GM23338 (cell line): ENCODE measurements around the gene MYH10. TPM values are rescaled to one million over a fixed set of nuclear protein-coding genes. Genes with fewer than 3 reads are reported as not detected.

Source experiments
- ATAC-seq: fragments of 200-7000 bp; cut with Tn5 transposase; 3 replicates; pipeline ENCODE4 v1.9.1; 2020
- DNase-seq: peaks from one replicate; pipeline ENCODE4 v3.0.0-alpha.2; 2015; ENCODE audit warnings: low spot score
- H2AFZ ChIP-seq: fragments of 200-600 bp; sonication (generic); 2 replicates; pipeline ENCODE4 v1.8.0; 2016; ENCODE audit warnings: antibody characterized with exemption, mild to moderate bottlenecking, moderate library complexity
- H3F3A ChIP-seq: fragments of 200-600 bp; sonication (generic); replicated peaks from 2 replicates; pipeline ENCODE4 v1.8.0; 2017; ENCODE audit warnings: antibody characterized with exemption, mixed run types, low read depth
- H3K27ac ChIP-seq: fragments of 200-600 bp; sonication (generic); 2 replicates; pipeline ENCODE4 v1.6.1; 2016; ENCODE audit warnings: low read depth
- H3K27me3 ChIP-seq: fragments of 200-600 bp; sonication (generic); 2 replicates; pipeline ENCODE4 v1.8.0; 2016; ENCODE audit warnings: mild to moderate bottlenecking, mixed run types, moderate library complexity; ENCODE audit not compliant: insufficient read depth
- H3K36me3 ChIP-seq: fragments of 200-600 bp; sonication (generic); 2 replicates; pipeline ENCODE4 v1.8.0; 2016; ENCODE audit warnings: mild to moderate bottlenecking; ENCODE audit not compliant: insufficient read depth
- H3K4me1 ChIP-seq: fragments of 200-600 bp; sonication (generic); 2 replicates; pipeline ENCODE4 v1.8.0; 2016; ENCODE audit warnings: mild to moderate bottlenecking, moderate library complexity; ENCODE audit not compliant: insufficient read depth
- H3K4me2 ChIP-seq: fragments of 200-600 bp; sonication (generic); 2 replicates; pipeline ENCODE4 v1.7.1; 2017; ENCODE audit warnings: mixed run types
- H3K4me3 ChIP-seq: fragments of 200-600 bp; sonication (generic); 2 replicates; pipeline ENCODE4 v1.6.1; 2016; ENCODE audit warnings: mixed run types
- H3K79me2 ChIP-seq: fragments of 200-600 bp; sonication (generic); replicated peaks from 2 replicates; pipeline ENCODE4 v1.8.0; 2017; ENCODE audit warnings: mild to moderate bottlenecking; ENCODE audit not compliant: insufficient read depth
- H3K9me2 ChIP-seq: fragments of 200-600 bp; sonication (generic); 2 replicates; pipeline ENCODE4 v1.8.0; 2017; ENCODE audit not compliant: insufficient read depth
- H4K20me1 ChIP-seq: fragments of 200-600 bp; sonication (generic); replicated peaks from 2 replicates; pipeline ENCODE4 v1.8.0; 2017; ENCODE audit warnings: mild to moderate bottlenecking; ENCODE audit not compliant: insufficient read depth
- H3K27ac Mint-ChIP-seq: 2 replicates; pipeline ENCODE4 v1.8.0; 2020; ENCODE audit warnings: inconsistent platforms, mild to moderate bottlenecking, moderate library complexity, mixed read lengths
- H3K27me3 Mint-ChIP-seq: 3 replicates; pipeline ENCODE4 v1.8.0; 2022; ENCODE audit warnings: low read depth, mild to moderate bottlenecking, moderate library complexity, mixed read lengths, inconsistent platforms; ENCODE audit not compliant: insufficient read depth, poor library complexity
- H3K36me3 Mint-ChIP-seq: 3 replicates; pipeline ENCODE4 v1.8.0; 2021; ENCODE audit warnings: low read depth, mild to moderate bottlenecking, inconsistent platforms, moderate library complexity, mixed read lengths
- H3K4me1 Mint-ChIP-seq: 3 replicates; pipeline ENCODE4 v1.8.0; 2020; ENCODE audit warnings: mild to moderate bottlenecking, inconsistent platforms, mixed read lengths
- H3K4me3 Mint-ChIP-seq: 3 replicates; pipeline ENCODE4 v1.8.0; 2021; ENCODE audit warnings: moderate library complexity, mild to moderate bottlenecking, inconsistent platforms, mixed read lengths
- H3K9me3 Mint-ChIP-seq: 3 replicates; pipeline ENCODE4 v1.8.0; 2020; ENCODE audit warnings: moderate library complexity, mild to moderate bottlenecking, inconsistent platforms, mixed read lengths
- CREB1 ChIP-seq: fragments of 250-450 bp; sonication (Bioruptor Pico); IDR thresholded peaks from 2 replicates; pipeline ENCODE4 v1.5.0; 2020; ENCODE audit warnings: low read depth, mild to moderate bottlenecking, moderate library complexity
- CTCF ChIP-seq, 2 experiments: fragments of 200-600 bp in 1 of 2; sonication (generic) in 1 of 2; conservative IDR thresholded peaks; 2 replicates each; pipeline versions ENCODE4 v1.5.1 to v1.6.1; 2016 to 2017; ENCODE audit warnings: antibody characterized with exemption in 2 of 2, low read depth in 2 of 2, mild to moderate bottlenecking in 2 of 2, moderate library complexity in 1 of 2
- ETS1 ChIP-seq: IDR thresholded peaks from 2 replicates; pipeline ENCODE4 v1.6.1; 2016; ENCODE audit warnings: antibody characterized with exemption
- EZH2 ChIP-seq: fragments of 200-600 bp; sonication (generic); IDR thresholded peaks from one replicate; pipeline ENCODE4 v1.8.0; 2017; ENCODE audit warnings: antibody characterized with exemption, mild to moderate bottlenecking, low read depth; ENCODE audit not compliant: unreplicated experiment
- EZH2phosphoT487 ChIP-seq: fragments of 200-600 bp; sonication (generic); IDR thresholded peaks from one replicate; pipeline ENCODE4 v1.8.1; 2018; ENCODE audit warnings: antibody characterized with exemption; ENCODE audit not compliant: unreplicated experiment
- JUNB ChIP-seq: IDR thresholded peaks from one replicate; pipeline ENCODE4 v1.6.1; 2016; ENCODE audit warnings: antibody characterized with exemption; ENCODE audit not compliant: unreplicated experiment
- NANOG ChIP-seq: IDR thresholded peaks from 2 replicates; pipeline ENCODE4 v1.6.1; 2016; ENCODE audit warnings: antibody characterized with exemption, borderline replicate concordance
- POLR2AphosphoS5 ChIP-seq: IDR thresholded peaks from 2 replicates; pipeline ENCODE4 v1.6.1; 2016; ENCODE audit warnings: antibody characterized with exemption, low read depth
- REST ChIP-seq: IDR thresholded peaks from one replicate; pipeline ENCODE4 v1.6.1; 2018; ENCODE audit warnings: antibody characterized with exemption; ENCODE audit not compliant: unreplicated experiment
- STAT1 ChIP-seq: IDR thresholded peaks from one replicate; pipeline ENCODE4 v1.6.1; 2016; ENCODE audit warnings: antibody characterized with exemption; ENCODE audit not compliant: unreplicated experiment
- ZNF114 ChIP-seq: fragments of 250-450 bp; sonication (Bioruptor Pico); IDR thresholded peaks from 2 replicates; pipeline ENCODE4 v1.5.0; 2020; ENCODE audit warnings: mild to moderate bottlenecking, moderate library complexity
- ZNF331 ChIP-seq: fragments of 250-450 bp; sonication (Bioruptor Pico); IDR thresholded peaks from 2 replicates; pipeline ENCODE4 v1.5.0; 2020; ENCODE audit warnings: low read depth, mild to moderate bottlenecking, moderate library complexity
- ZNF462 ChIP-seq: fragments of 250-450 bp; sonication (Bioruptor Pico); IDR thresholded peaks from 2 replicates; pipeline ENCODE4 v1.5.0; 2020; ENCODE audit warnings: mild to moderate bottlenecking, moderate library complexity
- polyA plus RNA-seq: library from polyadenylated mRNA; unstranded; fragments of >200 nt; fragmentation: Nextera tagmentation; extraction: Ambion mirVana; gene quantifications from 2 replicates; pipeline ENCODE4 v1.2.1, GENCODE V29; 2016
- total RNA-seq: library from RNA; depleted of rRNA; stranded (reverse); fragments of >200 nt; shearing (Covaris generic); gene quantifications from 2 replicates; pipeline ENCODE4 v1.2.3, GENCODE V29; 2014

The MYH10 gene
- total and polyA plus RNA-seq, 2 experiments from 2014 or later: 89.5 to 230 TPM

GRCh38 chr17:8518850-8519249, 111.7 kb downstream of the MYH10 start:
- Histone ChIP-seq H3K27ac (no peak overlapping the region), H3K4me1 (no peaks in the 10 kb centered on the region), H3F3A (0 out of 2 replicates have a peak, but pooled peaks cover 3% of the 10 kb centered on the region), H3K4me3 (no peak overlapping the region), H3K36me3 (peaks cover 63% of the 10 kb centered on the region), H3K4me2 (no peak overlapping the region), H2AFZ (no peak overlapping the region), H3K79me2 (no peaks in the 10 kb centered on the region), H4K20me1 (peaks cover 23% of the 10 kb centered on the region), H3K27me3 (no peaks in the 10 kb centered on the region), H3K9me2 (no peaks in the 10 kb centered on the region)
- DNase-seq (no peak), ATAC-seq (no peak)
- Mint-ChIP-seq H3K4me1 (no peaks in the 10 kb centered on the region), H3K27ac (no peak overlapping the region), H3K36me3 (peaks cover 75% of the 10 kb centered on the region), H3K4me3 (no peak overlapping the region), H3K27me3 (peaks cover 11% of the 10 kb centered on the region), H3K9me3 (no peaks in the 10 kb centered on the region)
- TF ChIP-seq ZNF114 (CRISPR knock-in tag) (no peak), EZH2phosphoT487 (no peak), REST (no peak), ETS1 (no peak), ZNF462 (CRISPR knock-in tag) (no peak), CTCF (conservative IDR thresholded peaks at IDR 0.05; ENCODE audit: low read depth in 2 of 2) (no peak), NANOG (no peak), STAT1 (no peak), JUNB (no peak), CREB1 (CRISPR knock-in tag) (no peak), ZNF331 (CRISPR knock-in tag) (no peak), POLR2AphosphoS5 (no peak), EZH2 (no peak)
